Measurements from ENCODE around the gene LMAN2.
"Not testable (repeated sequence)": the region's sequence is repeated elsewhere in the genome, so short reads cannot be mapped to it uniquely, and the experiment has no call there.

The LMAN2 gene

GRCh38 chr5:177306674-177307543 lies 44.6 kb downstream of the LMAN2 start:
- DNase-seq (ENCODE audit: low read depth): no peak

GRCh38 chr5:177306103-177306640 lies 45.3 kb downstream of the LMAN2 start:
- DNase-seq (ENCODE audit: low read depth): not testable (repeated sequence)

- peak; percentile 27 for DNase-seq (ENCODE audit: low read depth)
These were observed 46.9 kb downstream of the LMAN2 start for GRCh38 chr5:177304392-177305119.

- peak; percentile 27 for DNase-seq (ENCODE audit: low read depth)
These were observed 47.5 kb downstream of the LMAN2 start for GRCh38 chr5:177303925-177304391.

- DNase-seq (ENCODE audit: low read depth): peak; percentile 85
These were observed 48.1 kb downstream of the LMAN2 start, which contains the start of the genes PRELID1 and RAB24 for GRCh38 chr5:177303121-177303924. Gene PRELID1, plus strand, starts transcription at chr5:177303799. Its CDS starts 187 bp downstream, at chr5:177303986. Gene RAB24, minus strand, starts transcription at chr5:177303719. Its CDS starts 431 bp downstream, at chr5:177303288.

- DNase-seq (ENCODE audit: low read depth): peak; percentile 36
These were observed 48.9 kb downstream of the LMAN2 start for GRCh38 chr5:177302354-177303110.

GRCh38 chr5:177301503-177302165 lies 49.8 kb downstream of the LMAN2 start:
- no peak for DNase-seq (ENCODE audit: low read depth)

- no peak for DNase-seq (ENCODE audit: low read depth)
These were observed 50.5 kb downstream of the LMAN2 start for GRCh38 chr5:177300951-177301350.

- DNase-seq (ENCODE audit: low read depth): peak; percentile 70
These were observed 51.1 kb downstream of the LMAN2 start for GRCh38 chr5:177300236-177300880.

- no peak for DNase-seq (ENCODE audit: low read depth)
These were observed 51.8 kb downstream of the LMAN2 start for GRCh38 chr5:177299697-177300096.

- no peak for DNase-seq (ENCODE audit: low read depth)
These were observed 53.5 kb downstream of the LMAN2 start for GRCh38 chr5:177297922-177298321.

GRCh38 chr5:177296581-177296980 lies 54.9 kb downstream of the LMAN2 start:
- no peak for DNase-seq (ENCODE audit: low read depth)

GRCh38 chr5:177295924-177296323 lies 55.5 kb downstream of the LMAN2 start:
- DNase-seq (ENCODE audit: low read depth): no peak

- DNase-seq (ENCODE audit: low read depth): no peak
These were observed 56.8 kb downstream of the LMAN2 start for GRCh38 chr5:177294632-177295031.

GRCh38 chr5:177293819-177294581 lies 57.5 kb downstream of the LMAN2 start:
- DNase-seq (ENCODE audit: low read depth): no peak

- DNase-seq (ENCODE audit: low read depth): no peak
These were observed 59.7 kb downstream of the LMAN2 start for GRCh38 chr5:177291735-177292134.

GRCh38 chr5:177290816-177291596 lies 60.5 kb downstream of the LMAN2 start:
- DNase-seq (ENCODE audit: low read depth): no peak

- no peak for DNase-seq (ENCODE audit: low read depth)
These were observed 63.3 kb downstream of the LMAN2 start for GRCh38 chr5:177288191-177288590.

Data from EH (cell line).